ENCODE results near the gene RPS14.

DNA sequence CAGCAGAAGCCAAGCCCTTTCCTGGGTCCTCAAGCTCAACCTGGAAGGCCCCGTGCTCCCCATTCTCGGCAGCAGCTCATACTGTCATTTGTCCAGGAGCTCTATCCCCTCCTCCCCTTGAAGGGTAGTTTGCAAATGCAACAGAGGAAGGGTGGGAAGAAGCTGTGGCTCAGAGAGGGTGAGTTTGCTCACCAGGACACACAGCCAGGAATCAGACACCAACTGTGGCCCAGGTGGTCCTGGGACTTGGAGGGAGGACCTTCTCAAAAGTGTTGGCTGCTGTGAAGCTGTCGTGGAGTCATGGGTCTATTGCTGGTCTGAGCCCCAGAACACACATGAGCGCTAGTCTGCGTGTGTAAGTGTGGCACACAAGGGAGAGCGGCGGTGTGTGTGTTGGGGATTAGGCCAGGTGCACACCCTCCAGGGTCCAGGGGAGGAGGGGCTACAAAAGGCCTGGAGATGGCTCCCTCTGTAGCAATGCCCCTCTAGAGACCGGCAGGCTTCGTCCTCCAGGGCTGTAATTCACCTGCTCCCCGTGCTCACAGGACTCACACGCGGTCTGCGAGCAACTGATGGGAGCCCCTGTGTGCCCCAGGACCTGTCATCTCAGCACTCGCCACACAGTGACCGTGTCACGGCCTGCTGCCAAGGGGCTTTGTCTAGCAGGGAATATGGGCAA is 8.2 kb upstream of the RPS14 start:
- TF ChIP-seq, protein P1, sequence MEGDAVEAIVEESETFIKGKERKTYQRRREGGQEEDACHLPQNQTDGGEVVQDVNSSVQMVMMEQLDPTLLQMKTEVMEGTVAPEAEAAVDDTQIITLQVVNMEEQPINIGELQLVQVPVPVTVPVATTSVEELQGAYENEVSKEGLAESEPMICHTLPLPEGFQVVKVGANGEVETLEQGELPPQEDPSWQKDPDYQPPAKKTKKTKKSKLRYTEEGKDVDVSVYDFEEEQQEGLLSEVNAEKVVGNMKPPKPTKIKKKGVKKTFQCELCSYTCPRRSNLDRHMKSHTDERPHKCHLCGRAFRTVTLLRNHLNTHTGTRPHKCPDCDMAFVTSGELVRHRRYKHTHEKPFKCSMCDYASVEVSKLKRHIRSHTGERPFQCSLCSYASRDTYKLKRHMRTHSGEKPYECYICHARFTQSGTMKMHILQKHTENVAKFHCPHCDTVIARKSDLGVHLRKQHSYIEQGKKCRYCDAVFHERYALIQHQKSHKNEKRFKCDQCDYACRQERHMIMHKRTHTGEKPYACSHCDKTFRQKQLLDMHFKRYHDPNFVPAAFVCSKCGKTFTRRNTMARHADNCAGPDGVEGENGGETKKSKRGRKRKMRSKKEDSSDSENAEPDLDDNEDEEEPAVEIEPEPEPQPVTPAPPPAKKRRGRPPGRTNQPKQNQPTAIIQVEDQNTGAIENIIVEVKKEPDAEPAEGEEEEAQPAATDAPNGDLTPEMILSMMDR (conservative IDR thresholded peaks at IDR 0.05 in 1 of 2, IDR thresholded peaks at IDR 0.05 in 1 of 2; ENCODE audit: extremely low read depth in 1 of 2, insufficient read depth in 1 of 2, low read depth in 1 of 2, low read length in 2 of 2): no peak
- TF ChIP-seq EZH2 (IDR thresholded peaks at IDR 0.05; ENCODE audit: borderline replicate concordance, low read length): no peak

All from mammary epithelial cell (primary cell).